Neural progenitor cell (in vitro differentiated cells): ENCODE data around the gene HEXIM2.

Experiments
- EZH2 ChIP-seq: fragments of 200-600 bp; sonication (generic); IDR thresholded peaks from 2 replicates; pipeline ENCODE4 v1.6.1; 2017; ENCODE audit warnings: antibody characterized with exemption, mild to moderate bottlenecking, moderate library complexity
- TF ChIP-seq, protein P1 (sequence below): fragments of 200-600 bp; sonication (generic); IDR thresholded peaks from 2 replicates; pipeline ENCODE4 v1.5.1; 2017; ENCODE audit warnings: antibody characterized with exemption, mild to moderate bottlenecking

DNA sequence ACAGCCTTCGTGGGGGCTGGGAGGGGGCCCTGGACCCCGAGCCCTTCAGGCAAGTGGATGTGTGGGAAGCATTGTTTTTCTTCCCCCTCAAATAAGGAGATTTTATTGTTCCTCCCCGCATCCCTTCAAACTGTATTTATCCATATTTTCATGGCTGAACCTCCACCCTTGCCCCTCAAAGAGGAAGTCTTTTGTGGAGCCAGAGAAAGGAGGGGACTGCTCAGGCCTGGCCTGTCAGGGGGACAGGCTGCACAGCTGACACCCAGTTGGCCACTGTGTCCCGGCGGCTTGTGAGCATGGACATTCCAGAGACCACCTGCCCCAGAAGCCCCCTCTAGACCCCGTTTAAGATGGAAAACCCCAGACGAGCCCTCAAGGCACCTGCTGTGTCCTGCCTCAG is 15.9 kb downstream of the HEXIM2 start:
- TF ChIP-seq, protein P1, sequence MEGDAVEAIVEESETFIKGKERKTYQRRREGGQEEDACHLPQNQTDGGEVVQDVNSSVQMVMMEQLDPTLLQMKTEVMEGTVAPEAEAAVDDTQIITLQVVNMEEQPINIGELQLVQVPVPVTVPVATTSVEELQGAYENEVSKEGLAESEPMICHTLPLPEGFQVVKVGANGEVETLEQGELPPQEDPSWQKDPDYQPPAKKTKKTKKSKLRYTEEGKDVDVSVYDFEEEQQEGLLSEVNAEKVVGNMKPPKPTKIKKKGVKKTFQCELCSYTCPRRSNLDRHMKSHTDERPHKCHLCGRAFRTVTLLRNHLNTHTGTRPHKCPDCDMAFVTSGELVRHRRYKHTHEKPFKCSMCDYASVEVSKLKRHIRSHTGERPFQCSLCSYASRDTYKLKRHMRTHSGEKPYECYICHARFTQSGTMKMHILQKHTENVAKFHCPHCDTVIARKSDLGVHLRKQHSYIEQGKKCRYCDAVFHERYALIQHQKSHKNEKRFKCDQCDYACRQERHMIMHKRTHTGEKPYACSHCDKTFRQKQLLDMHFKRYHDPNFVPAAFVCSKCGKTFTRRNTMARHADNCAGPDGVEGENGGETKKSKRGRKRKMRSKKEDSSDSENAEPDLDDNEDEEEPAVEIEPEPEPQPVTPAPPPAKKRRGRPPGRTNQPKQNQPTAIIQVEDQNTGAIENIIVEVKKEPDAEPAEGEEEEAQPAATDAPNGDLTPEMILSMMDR = no peak
- TF ChIP-seq EZH2 = no peak
